ENCODE measurements around the gene CRISPLD2.

CRISPLD2 gene

DNA sequence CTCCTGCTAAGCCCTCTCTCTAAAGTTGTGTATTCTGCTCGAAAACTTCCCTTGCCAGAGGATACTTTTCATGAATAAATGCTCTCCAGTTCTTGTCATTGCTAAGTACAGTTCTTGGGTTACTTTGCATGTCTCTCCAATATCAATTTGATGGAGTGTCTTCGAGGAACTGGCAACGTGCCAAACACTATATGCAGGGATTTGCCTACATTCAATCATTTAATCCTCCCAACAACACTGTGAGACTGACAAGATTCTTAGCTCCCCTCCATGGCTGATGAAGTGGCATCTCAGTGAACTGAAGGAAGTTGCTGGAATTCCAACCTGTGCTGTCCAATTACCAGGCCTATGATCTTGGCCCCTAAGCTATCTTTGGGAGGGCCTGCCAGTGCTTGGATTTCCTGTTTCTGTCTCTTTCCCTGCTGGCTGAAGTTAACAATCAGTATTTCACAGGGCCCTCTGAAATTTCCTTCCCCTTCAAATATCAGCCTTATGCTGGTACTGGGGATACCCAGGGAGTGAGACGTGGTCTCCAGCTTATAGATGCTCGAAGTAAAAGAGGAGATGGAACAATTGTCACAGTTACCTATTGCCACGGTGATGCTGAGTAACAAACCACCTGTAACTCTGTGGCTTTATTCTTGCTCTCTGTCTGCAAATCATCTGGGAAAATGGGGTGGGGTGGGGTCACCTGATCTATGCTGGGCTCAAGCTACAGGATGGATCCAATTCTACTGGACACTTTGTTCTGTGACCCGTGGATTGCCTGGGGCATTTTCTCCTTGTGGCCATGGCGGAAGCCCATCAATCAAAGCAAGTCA, 19.4 kb upstream of the CRISPLD2 start:
- no peak for DNase-seq (ENCODE audit: low read depth)

DNA sequence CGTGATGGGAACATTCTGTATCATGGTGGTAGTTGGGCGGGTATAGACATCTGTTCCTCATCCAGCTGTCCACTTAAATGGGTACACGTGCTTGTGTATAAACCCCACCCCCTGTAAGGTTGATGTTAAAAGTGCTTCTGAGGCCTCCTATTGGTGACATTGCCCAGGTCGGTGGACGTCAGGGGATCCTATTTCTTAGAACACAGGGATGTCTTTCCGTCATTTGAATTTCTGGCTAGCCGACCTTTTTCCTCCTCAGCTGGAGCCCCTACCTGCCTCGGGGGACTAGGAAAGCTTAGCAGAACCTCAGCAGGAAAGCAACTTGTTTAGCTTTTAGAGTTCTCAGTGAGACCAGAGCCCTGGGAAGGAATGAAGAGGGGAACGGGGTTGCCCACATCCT, 16.6 kb upstream of the CRISPLD2 start:
- DNase-seq (ENCODE audit: low read depth) = no peak

DNA sequence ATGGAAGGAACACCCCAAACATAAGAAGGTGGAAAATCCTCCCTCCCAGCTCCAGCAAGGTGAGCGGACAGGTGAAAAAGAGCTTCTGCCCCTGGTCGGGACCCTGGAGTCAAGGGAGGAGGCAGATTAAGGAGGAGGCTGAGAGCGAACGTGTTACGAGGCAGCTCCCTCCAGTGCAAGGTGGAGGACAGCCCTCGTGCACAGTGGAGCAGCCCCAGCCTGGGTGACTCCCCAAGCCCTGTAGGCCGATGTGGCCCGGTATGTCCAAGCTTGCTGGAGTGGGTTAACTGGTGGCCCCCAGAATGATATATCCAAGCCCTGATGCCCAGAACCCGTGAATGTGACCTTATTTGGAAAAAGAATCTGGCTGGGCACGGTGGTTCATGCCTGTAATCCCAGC, 15.5 kb upstream of the CRISPLD2 start:
- no peak for DNase-seq (ENCODE audit: low read depth)

DNA sequence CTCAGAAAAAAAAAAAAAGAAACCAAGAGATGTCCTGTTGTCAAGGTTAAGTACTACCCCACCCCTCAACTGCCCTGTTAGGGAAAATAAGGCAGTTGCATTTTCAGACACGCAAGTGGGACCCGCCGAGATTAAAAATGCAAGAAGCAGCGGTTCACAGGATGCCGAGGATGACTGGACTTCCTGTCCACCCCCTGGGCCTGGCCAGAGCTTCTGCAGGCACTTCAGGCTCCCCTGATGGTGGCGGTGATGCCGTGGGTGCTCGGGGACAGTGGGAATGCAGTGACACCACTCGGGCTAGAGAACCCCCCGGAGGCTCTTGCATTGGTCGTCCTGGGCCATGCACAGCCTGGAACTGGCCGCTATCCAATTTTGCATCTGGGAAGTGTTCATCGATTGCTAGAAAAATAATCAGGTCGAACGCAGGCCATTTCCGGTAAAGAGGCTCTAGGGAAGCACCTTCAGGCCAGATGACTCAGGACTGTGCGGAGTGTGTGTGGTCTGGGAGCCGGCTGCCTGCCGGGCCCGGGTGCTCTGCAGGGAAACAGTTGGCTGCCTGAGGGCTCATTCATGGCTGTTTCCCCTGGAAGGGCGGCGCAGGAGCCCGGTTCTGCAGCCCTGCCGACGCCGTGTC, 13.4 kb upstream of the CRISPLD2 start:
- peak; percentile 9 for DNase-seq (ENCODE audit: low read depth)

DNA sequence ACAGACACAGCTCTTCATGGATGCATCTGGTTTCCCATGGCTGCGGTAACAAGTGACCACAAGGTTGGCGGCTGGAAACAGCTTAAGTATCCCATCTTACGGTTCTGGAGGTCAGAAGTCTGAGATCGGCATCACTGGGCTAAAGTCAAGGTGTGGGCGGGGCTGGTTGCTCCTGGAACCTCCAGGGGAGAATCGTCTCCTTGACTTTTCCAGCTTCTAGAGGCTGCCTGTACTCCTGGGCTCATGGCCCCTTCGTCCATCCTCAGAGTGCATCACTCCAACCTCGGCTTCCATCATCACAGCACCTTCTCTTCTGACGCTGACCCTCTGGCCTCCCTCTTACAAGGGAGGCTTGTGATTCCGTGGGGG, 12.9 kb upstream of the CRISPLD2 start:
- no peak for DNase-seq (ENCODE audit: low read depth)

DNA sequence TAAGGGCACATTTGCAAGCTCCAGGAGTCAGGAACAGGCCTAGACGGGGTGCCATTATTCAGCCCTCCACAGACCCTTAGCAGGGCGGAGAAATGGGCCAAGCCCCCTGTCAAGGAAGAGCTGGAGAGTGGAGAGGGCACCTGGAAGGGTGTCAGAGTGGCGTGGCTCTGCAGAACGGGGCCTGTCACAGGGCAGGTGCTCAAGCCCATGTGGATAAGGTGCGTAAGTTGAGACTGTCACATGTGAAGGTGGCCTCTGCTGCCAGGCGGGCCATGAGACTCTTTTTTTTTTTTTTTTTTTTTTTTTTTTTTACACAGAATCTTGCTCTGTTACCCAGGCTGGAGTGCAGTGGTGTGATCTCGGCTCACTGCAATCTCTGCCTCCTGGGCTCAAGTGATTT, 12.0 kb upstream of the CRISPLD2 start:
- DNase-seq (ENCODE audit: low read depth) = no peak

DNA sequence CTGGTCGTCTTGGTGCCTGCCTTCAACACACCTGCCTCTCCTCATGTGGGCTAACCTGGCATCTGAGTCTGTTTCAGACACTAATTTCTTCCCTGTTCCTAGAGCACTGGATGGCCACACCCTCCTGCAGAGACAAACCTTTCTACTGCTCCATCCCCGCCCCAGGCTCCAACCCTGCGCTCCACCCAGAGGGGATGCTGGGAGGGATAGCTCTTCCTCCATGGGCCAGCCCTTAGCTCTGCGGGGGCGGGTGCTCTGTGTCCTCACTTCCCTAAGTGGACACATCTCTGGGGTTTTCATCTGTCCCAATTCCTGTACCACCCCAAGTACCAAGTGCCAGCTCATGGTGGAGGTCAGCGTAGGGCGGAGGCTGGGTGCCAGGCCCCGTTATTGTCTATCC, 11.0 kb upstream of the CRISPLD2 start:
- no peak for DNase-seq (ENCODE audit: low read depth)

DNA sequence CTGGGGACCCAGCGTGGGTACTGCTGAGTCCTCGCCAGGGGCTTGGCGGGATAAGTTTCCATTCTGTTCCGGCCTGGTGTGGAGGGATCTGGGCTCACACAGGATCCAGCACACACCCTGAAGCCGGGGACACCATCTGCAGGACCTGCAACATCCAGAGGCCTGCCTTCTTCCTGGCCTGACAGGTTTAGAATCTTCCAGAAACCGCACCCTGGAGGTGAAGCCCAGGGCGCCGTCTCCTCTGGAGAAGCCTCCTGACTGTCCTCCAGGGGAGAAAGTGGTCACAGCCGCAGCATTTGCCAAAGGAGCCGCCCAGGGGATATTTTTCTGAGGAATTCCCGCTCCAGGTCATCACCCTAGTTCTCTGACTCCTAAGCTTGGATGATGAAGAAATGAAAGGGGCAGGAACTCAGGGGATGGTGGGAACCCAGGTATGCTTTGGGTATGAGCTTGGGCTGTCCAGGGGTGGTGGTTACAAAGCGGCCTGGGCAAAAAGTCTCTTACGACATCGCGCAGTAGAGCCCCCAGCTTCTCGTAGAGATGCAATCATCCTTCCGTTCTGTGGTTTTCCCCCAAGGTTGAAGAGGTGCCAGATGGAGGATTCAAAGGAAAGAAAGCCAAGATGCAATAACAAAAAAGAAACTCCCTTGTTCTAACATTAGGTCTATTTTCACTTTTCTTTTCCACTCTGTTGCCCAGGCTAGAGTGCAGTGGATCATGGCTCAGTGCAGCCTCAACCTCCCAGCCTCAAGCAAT, 9.1 kb upstream of the CRISPLD2 start:
- DNase-seq (ENCODE audit: low read depth) = no peak

DNA sequence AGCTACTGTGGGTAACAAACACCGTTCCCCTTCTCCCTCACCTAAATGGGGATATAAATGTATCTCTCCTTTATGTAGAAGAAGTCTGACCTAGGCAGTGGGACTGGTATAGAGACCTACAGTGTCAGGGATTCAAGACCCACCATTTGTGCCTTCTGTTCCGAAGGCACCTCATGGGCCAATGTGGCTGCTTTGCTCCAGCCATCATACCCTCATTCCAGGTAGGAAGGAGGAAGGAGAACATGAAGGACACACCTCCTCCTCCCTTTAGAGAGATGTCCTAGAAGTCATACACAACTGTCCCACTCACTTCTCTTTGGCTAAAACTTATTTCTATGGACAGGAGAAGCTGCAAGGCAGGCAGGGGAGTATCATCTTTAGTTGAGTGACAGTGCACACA, 8.3 kb upstream of the CRISPLD2 start:
- no peak for DNase-seq (ENCODE audit: low read depth)

DNA sequence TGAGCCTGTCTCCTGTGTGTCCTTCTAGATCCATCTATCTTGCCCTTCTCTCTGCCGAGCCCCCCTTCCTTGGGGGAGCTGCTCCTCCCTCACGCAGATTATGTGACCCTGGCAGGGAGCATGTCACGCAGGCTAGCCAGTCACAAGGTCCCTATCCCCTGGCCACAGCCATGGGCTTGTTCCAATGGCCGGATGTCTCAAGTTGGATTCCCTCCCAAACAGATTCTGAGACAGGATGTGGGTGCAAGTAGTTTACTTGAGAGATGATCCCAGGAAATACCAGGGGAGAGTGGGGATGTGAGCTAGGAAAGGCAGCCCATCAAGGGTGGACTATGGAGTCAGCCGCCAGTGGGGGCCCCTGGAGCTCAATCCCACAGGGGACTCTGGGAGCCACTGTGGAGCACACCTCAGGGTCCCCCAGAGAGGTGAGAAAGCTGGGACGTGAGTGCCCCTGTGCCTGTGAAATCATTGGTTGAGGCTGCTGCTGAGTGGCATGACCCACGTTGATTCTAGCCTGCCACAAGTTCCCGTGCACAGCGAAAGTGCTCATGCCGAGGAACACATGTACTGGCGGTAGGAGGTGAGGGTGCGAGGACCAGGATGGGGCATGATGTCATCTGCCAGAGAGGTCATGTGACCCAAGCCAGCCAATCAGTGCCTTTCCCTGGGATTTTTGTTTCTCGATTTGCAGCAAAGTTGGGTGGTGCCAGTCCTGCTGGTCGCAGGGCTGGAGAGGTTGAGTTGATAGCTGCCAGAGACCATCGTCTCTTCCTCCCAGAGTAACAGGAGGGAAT, 6.4 kb upstream of the CRISPLD2 start:
- no peak for DNase-seq (ENCODE audit: low read depth)

DNA sequence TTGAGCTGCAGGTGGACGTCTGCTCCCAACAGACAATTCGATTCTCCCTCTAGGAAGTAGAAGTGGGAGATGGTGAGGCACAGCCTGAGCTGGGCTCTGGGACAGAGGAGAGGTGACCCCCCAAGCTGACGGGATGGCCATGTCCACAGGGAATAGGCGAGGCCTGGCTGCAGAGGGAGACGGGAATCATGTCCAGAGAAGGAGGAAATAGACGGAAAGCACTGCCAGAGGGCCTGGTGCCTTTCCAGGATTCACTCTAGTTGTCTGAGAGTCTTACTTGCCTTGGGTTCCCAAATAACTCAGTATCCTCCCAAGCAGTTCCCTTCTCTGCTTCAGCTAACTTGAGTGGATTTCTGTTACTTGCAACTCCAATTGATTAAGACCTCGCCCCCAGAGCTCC, 4.3 kb upstream of the CRISPLD2 start:
- DNase-seq (ENCODE audit: low read depth) = no peak

DNA sequence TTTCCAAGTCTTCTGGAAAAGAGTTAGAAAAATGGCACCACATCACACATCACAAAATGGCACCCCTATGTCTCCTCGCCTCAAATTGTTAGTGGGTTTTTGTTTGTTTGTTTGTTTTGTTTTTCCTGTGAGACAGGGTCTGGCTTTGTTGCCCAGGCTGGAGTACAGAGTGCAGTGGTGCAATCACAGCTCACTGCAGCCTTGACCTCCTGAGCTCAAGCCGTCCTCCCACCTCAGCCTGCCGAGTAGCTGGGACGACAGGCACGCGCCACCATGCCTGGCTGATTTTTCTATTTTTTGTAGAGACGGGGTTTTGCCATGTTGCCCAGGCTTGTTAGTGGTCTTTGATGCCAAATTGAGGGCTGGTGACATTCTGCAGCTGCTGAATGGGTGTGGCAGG, 3.8 kb upstream of the CRISPLD2 start:
- DNase-seq (ENCODE audit: low read depth) = no peak

DNA sequence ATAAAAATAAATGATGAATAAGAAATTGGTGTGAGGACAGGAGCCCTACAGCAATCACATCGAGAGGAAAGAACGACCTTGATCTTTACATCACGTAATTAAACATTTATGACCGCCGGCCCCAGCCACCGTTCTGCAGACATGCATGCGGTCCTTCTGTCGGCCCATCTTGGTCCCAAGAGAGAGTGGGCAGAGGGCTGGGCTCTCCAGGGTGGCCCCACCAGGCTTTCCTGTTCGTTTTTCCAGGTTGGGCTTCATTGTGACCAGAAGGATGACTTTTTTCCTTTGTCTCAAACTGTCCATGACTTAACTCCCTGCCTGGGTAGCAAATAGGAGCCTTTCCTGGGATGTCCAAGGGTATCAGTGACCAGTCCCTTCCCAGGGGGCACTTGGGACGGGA, 3.3 kb upstream of the CRISPLD2 start:
- DNase-seq (ENCODE audit: low read depth) = no peak

DNA sequence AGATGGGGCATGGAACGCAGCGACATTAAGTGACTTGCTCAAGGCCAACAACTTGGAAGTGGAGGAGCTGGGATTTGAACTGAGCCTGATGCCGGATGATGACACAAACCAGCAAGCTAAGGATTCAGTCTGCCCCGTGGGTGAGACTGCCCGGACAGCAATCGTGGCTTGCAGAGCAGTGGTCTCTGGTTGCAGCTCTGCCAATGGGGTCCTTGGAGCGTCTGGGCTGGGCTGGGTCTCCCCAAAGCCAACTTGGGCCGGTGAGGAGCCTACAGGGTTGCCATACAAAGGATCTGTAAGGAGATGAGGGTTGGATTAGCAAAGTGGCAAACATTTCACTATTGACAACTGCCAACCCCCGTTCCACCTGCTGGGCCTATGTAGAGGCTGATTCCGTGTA, 2.6 kb upstream of the CRISPLD2 start:
- no peak for DNase-seq (ENCODE audit: low read depth)

DNA sequence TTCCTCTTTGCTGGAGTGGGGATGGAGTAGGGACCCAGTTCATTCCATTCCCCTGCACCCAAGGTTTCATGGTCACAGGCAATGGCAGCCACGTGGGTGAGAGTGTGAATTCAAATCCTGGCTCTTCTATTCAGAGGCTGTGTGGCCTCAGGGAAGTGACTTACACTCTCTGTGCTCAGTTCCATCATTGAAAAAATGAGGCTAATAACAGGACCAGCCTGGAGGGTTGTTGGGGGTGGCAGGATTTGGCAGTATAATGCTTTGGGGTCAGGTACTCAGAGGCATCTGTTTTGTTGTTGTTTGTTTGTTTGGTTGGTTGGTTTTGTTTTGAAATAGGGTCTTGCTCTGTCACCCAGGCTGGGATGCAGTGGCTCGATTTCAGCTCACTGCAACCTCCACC, 2.2 kb upstream of the CRISPLD2 start:
- DNase-seq (ENCODE audit: low read depth) = no peak

DNA sequence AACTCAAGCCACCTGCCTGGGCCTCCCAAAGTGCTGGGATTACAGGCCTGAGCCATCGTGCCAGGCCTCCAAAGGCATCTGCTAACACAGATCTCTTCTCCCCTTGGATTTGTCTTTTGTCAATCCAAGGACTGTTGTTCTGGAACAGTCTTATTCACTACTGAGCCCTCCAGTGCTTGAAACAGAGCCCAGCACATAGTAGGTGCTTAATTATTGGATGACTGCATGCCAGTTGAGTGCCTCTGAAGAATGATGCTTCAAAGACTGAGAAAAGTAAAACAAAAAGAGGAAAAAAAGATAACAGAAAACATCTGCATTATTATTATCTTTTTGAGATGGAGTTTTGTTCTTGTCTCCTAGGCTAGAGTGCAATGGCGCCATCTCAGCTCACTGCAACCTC, 1.7 kb upstream of the CRISPLD2 start:
- no peak for DNase-seq (ENCODE audit: low read depth)

DNA sequence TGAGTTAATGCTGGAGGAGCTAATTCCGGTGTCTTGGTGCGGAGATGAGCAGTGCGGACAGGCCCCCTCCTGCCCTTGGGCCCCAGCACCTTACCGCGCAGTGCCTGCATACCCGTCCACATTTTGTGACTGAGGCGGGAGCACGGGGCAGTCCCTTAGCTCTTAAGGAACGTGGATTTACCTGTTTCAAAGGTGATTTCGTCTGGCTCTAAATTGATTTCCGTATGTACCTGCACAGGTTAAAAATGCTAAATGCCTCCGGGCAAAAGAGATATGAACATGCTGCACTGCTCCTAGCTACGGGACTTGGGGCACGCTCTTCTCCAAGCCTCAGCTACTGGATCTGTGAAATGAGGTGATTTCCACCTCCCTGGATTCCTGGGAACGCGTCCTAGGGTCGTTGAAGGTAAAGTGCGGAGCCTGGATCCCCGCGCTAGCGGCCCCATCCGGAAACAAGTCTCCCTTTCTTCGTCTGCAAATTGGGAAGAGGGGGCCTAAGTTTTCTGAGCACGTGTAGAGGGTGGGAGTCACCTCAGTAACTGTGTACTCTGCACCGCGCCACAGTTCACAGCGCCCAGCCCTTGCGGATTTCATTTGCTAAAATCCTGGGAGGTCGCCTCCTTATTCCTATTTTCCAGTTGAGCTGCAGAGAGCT, 669 bp upstream of the CRISPLD2 start:
- DNase-seq (ENCODE audit: low read depth) = no peak

DNA sequence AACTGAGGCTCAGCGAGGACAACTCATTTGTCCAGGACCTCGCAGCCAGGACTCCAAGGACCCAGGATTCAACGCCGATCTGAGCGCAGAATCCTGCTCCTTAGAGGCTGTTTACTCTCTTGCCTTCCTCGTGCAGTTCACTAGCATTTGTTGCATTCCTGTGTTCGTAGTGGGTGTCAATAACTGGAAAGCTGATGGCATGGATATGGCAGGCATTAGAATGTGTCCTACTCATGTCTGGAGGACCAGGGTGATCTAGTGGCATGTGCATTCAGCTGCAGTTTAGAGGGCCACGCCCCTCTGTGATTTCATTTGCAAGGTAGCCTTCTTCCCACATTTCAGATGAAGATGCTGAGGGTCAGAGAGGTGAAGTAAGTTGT, 510 bp downstream of the CRISPLD2 start:
- DNase-seq (ENCODE audit: low read depth) = no peak

DNA sequence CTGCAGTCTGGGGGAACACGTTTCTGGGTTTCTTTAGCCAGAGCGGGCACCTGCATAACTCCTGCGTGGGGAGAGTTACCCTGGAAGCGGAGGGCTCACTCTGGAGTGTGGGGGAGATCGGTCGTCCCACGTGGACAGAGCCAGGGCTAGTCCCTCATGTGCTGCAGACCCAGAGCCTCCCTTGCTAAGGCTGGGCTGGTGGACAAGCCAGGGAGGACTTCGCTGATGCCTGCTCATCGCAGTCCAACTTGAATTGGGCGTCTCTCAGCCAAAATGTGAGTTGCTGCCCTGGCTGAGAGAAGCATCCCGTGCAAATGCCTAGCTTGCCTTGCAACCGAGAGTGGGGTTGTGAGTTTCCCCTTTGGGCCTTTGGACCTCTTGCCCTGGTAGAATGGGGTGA, 986 bp downstream of the CRISPLD2 start:
- no peak for DNase-seq (ENCODE audit: low read depth)

DNA sequence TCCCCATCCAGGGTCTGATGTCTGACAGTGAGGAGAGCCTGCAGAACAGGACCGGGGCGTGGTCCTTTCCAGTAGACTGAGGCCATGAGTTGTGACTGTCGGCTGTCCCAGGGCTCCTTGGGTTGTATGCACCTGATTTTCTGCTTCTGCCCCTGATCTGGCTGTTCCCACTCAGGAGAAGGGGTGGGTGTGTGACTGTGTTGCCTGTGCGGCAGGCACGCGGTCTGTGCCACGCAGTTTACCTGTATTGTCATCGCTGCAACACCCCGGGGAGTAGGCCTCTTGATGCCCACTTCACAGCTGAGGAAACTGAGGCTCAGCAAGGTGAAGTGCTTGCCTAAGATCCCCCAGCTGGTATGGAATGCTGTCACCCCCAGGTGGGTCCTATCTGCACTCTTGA, 1.4 kb downstream of the CRISPLD2 start:
- no peak for DNase-seq (ENCODE audit: low read depth)

DNA sequence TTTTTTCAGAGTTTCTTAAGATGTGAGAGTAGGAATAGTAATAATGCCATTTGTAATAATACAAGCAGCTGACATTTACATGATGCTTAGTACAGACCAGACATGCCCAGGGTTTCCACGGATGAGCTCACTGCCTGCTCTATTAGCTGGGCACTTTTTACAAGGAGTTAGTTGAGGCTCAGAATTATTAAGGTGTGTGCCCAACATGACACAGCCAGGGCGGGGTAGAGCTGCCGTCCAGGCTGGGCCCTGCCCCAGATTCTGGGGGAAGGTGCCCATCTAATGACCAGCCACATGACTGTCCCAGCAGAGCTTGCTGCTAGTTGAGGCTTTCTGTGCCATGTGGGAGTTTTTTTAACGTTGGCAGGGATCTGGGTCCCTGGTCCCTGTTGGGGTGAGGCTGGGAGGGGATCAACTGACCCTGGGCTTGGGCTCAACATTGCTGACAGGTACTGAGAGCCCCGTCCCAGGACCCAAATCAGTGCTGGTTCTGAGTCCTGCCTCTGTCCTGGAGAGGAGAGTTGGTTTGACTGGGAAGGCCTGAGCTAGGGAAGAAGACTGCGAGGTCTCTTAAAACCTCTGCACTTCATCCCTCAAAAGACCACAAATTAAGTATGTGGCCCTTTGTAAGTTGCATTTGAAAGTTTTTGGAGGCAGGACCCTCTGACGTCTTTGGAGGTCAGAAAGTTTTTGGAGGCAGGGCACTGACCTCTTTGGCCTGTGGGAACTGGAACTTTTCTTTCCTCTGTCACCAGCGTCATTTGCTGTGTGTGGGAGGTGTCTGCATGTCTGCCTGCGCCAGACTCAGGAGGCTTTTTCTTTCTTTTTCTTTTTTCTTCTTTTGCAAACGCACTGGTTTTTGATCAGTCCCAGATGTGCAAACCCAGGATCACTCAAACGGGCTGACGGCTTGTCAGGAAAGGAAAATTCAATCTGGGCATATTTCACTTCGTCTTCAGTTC, 2.2 kb downstream of the CRISPLD2 start:
- no peak for DNase-seq (ENCODE audit: low read depth)
